HepG2 (cell line): ENCODE results near the gene TIMM9. TPM values are rescaled to one million over a fixed set of nuclear protein-coding genes. Genes with fewer than 3 reads are reported as not detected.

Experiments
- ATAC-seq: fragments of 200-7000 bp; cut with Tn5 transposase; 3 replicates; pipeline ENCODE4 v1.9.1; 2020; ENCODE audit warnings: mild to moderate bottlenecking, moderate library complexity
- BruUV-seq: library from RNA; stranded (reverse); fragments of 400-500 nt; replicated peaks from 2 replicates; lab custom pipeline; 2021; lab: Mats Ljungman, UMichigan
- CTCF ChIA-PET: fragments of 300-600 bp; formaldehyde crosslinking; extraction: SDS; loops from one replicate; lab custom pipeline; 2021; ENCODE audit warnings: low total read pairs, inconsistent platforms, low intra/inter-chr PET ratio; lab: Yijun Ruan, JAX
- POLR2A ChIA-PET: fragments of 350-600 bp; sonication (Branson Sonifier 250); formaldehyde crosslinking; loops from one replicate; lab custom pipeline; 2020; ENCODE audit warnings: antibody characterized with exemption, inconsistent platforms; lab: Yijun Ruan, JAX
- DNase-seq: peaks from one replicate; pipeline ENCODE4 v3.0.0-alpha.2; 2015; ENCODE audit warnings: low spot score
- FAIRE-seq: peaks from 3 replicates; lab custom pipeline; 2011; peaks lifted over from hg19 to GRCh38; lab: Jason Lieb, UNC
- H2AFZ ChIP-seq: one replicate; pipeline ENCODE4 v1.6.1; 2011; ENCODE audit warnings: low read length, inconsistent platforms
- H3K27ac ChIP-seq: fragments of 300-600 bp; 3 replicates; pipeline ENCODE4 v1.8.0; 2011; ENCODE audit warnings: mixed run types, mild to moderate bottlenecking, mixed read lengths, low read length, inconsistent platforms; ENCODE audit not compliant: insufficient read depth; ENCODE audit errors: extremely low read length
- H3K27me3 ChIP-seq, 2 experiments: fragments of 200-600 bp in 1 of 2; 2 replicates in 1 of 2; 3 replicates in 1 of 2; pipeline versions ENCODE4 v1.6.0 to v1.8.0; 2011; ENCODE audit warnings: low read length in 2 of 2, mild to moderate bottlenecking in 2 of 2, moderate library complexity in 2 of 2, inconsistent platforms in 1 of 2; ENCODE audit not compliant: insufficient read depth in 2 of 2, control insufficient read depth in 1 of 2
- H3K36me3 ChIP-seq, 2 experiments: fragments of 200-600 bp in 1 of 2; replicated peaks in 1 of 2; 2 replicates in 1 of 2; 3 replicates in 1 of 2; pipeline versions ENCODE4 v1.5.1 to v1.8.0; 2011; ENCODE audit warnings: low read length in 2 of 2, inconsistent platforms in 1 of 2; ENCODE audit not compliant: insufficient read depth in 2 of 2, control insufficient read depth in 1 of 2
- H3K4me1 ChIP-seq: 2 replicates; pipeline ENCODE4 v1.5.1; 2012; ENCODE audit warnings: low read length, inconsistent platforms; ENCODE audit not compliant: insufficient read depth
- H3K4me2 ChIP-seq: 2 replicates; pipeline ENCODE4 v1.6.0; 2011; ENCODE audit warnings: low read depth, low read length, inconsistent platforms
- H3K4me3 ChIP-seq, 3 experiments: fragments of 200-600 bp in 1 of 3; sonication (generic), shearing (Covaris generic) in 1 of 3; replicated peaks in 1 of 3; 2 replicates each; pipeline ENCODE4 v1.5.1; 2011 to 2016; ENCODE audit warnings: low read length in 3 of 3, inconsistent platforms in 2 of 3, low read depth in 2 of 3, mild to moderate bottlenecking in 2 of 3, control low read depth in 1 of 3, mixed read lengths in 1 of 3; ENCODE audit not compliant: insufficient read depth in 1 of 3
- H3K79me2 ChIP-seq: one replicate; pipeline ENCODE4 v1.6.1; 2011; ENCODE audit warnings: low read length, inconsistent platforms; ENCODE audit not compliant: insufficient read depth
- H3K9ac ChIP-seq: 2 replicates; pipeline ENCODE4 v1.6.0; 2011; ENCODE audit warnings: mild to moderate bottlenecking, low read depth, low read length, inconsistent platforms; ENCODE audit not compliant: insufficient read depth
- H3K9me3 ChIP-seq: 2 replicates; pipeline ENCODE4 v1.5.1; 2012; ENCODE audit warnings: mild to moderate bottlenecking, low read length
- H4K20me1 ChIP-seq: 2 replicates; pipeline ENCODE4 v1.6.0; 2011; ENCODE audit warnings: inconsistent platforms, mild to moderate bottlenecking, low read length, moderate library complexity; ENCODE audit not compliant: insufficient read depth
- JARID2 ChIP-seq: sonication (generic); formaldehyde crosslinking; IDR thresholded peaks from 2 replicates; pipeline ENCODE4 v1.8.1; 2023; ENCODE audit warnings: missing genetic modification reagents, inconsistent platforms; ENCODE audit not compliant: insufficient replicate concordance
- KLF9 ChIP-seq: IDR thresholded peaks from 2 replicates; pipeline ENCODE4 v1.6.1; 2016; ENCODE audit warnings: low read depth
- NKX3-1 ChIP-seq: sonication (generic); formaldehyde crosslinking; IDR thresholded peaks from 2 replicates; pipeline ENCODE4 v1.5.0; 2020; ENCODE audit warnings: missing genetic modification reagents
- SIN3B ChIP-seq: fragments of 150-350 bp; IDR thresholded peaks from 2 replicates; pipeline ENCODE4 v1.6.1; 2014; ENCODE audit warnings: low read length
- SMARCC2 ChIP-seq: fragments of 450-650 bp; IDR thresholded peaks from 2 replicates; pipeline ENCODE4 v1.6.1; 2017; ENCODE audit warnings: antibody characterized with exemption, mild to moderate bottlenecking
- SP140L ChIP-seq: sonication (generic); formaldehyde crosslinking; IDR thresholded peaks from 2 replicates; pipeline ENCODE4 v1.4.0; 2020; ENCODE audit warnings: missing genetic modification reagents, borderline replicate concordance
- TEAD3 ChIP-seq: optimal IDR thresholded peaks from 2 replicates; pipeline ENCODE3; 2016; ENCODE audit warnings: borderline replicate concordance
- ZBTB38 ChIP-seq: sonication (generic); formaldehyde crosslinking; IDR thresholded peaks from 2 replicates; pipeline ENCODE4 v1.5.1; 2020; ENCODE audit warnings: mild to moderate bottlenecking, missing genetic modification reagents
- ZBTB7A ChIP-seq: sonication (generic); formaldehyde crosslinking; IDR thresholded peaks from 2 replicates; pipeline ENCODE4 v1.8.0; 2022; ENCODE audit warnings: mild to moderate bottlenecking, missing genetic modification reagents
- ZEB1 ChIP-seq: IDR thresholded peaks from 2 replicates; pipeline ENCODE4 v1.6.1; 2012; ENCODE audit warnings: mild to moderate bottlenecking, low read depth, inconsistent platforms; ENCODE audit not compliant: insufficient replicate concordance
- ZFY ChIP-seq: sonication (generic); formaldehyde crosslinking; IDR thresholded peaks from 2 replicates; pipeline ENCODE4 v1.4.0; 2020; ENCODE audit warnings: missing genetic modification reagents
- ZNF143 ChIP-seq: sonication (generic); formaldehyde crosslinking; IDR thresholded peaks from 2 replicates; pipeline ENCODE4 v1.4.0; 2020; ENCODE audit warnings: missing genetic modification reagents
- ZNF256 ChIP-seq: sonication (generic); formaldehyde crosslinking; conservative IDR thresholded peaks from 2 replicates; pipeline ENCODE4 v1.4.0; 2020; ENCODE audit warnings: missing genetic modification reagents
- ZNF44 ChIP-seq: sonication (generic); formaldehyde crosslinking; IDR thresholded peaks from 2 replicates; pipeline ENCODE4 v1.5.1; 2020; ENCODE audit warnings: mild to moderate bottlenecking, missing genetic modification reagents
- ZNF446 ChIP-seq: sonication (generic); formaldehyde crosslinking; IDR thresholded peaks from 2 replicates; pipeline ENCODE4 v1.5.0; 2020; ENCODE audit warnings: mild to moderate bottlenecking, missing genetic modification reagents
- ZNF563 ChIP-seq: sonication (generic); formaldehyde crosslinking; IDR thresholded peaks from 2 replicates; pipeline ENCODE4 v1.8.0; 2022; ENCODE audit warnings: mild to moderate bottlenecking, moderate library complexity, missing genetic modification reagents
- ZNF672 ChIP-seq: sonication (generic); formaldehyde crosslinking; IDR thresholded peaks from 2 replicates; pipeline ENCODE4 v1.8.1; 2022; ENCODE audit warnings: missing genetic modification reagents
- ZNF737 ChIP-seq: sonication (generic); formaldehyde crosslinking; IDR thresholded peaks from 2 replicates; pipeline ENCODE4 v1.5.0; 2020; ENCODE audit warnings: missing genetic modification reagents, mild to moderate bottlenecking, borderline replicate concordance
- ZNF792 ChIP-seq: IDR thresholded peaks from 2 replicates; pipeline ENCODE4 v1.6.1; 2016
- ZNF850 ChIP-seq: sonication (generic); formaldehyde crosslinking; conservative IDR thresholded peaks from 2 replicates; pipeline ENCODE4 v1.9.0; 2021; ENCODE audit warnings: mild to moderate bottlenecking, missing genetic modification reagents
- WGBS: methylation state at CpG from one replicate; pipeline ENCODE4 v1.1.6; 2017; ENCODE audit warnings: low lambda C conversion rate; 5-methylcytosine and 5-hydroxymethylcytosine counted together
- in situ Hi-C: cut with HindIII; loops from 2 replicates; pipeline ENCODE4 v1.10.0; 2017; ENCODE audit warnings: low pct_unique_long_range_greater_than_20kb; ENCODE audit not compliant: extremely low pct_ligation_motif_present
- intact Hi-C: fragments of 100-400 bp; cut with micrococcal nuclease; formaldehyde crosslinking; loops from one replicate; pipeline ENCODE4 v1.10.0; 2022; ENCODE audit not compliant: unreplicated experiment
- polyA plus RNA-seq, 8 experiments: library from polyadenylated mRNA; depleted of rRNA in 3 of 8; stranded (reverse) in 7 of 8; unstranded in 1 of 8; fragments of >200 nt; fragmentation: Illumina TruSeq in 4 of 8; extraction: Trizol in 4 of 8; gene quantifications; 2 replicates each; pipeline versions ENCODE4 v1.2.1 to v1.2.3, GENCODE V29; 2011 to 2016; ENCODE audit warnings: low read depth in 4 of 8, missing spikeins in 1 of 8, mixed read lengths in 1 of 8; ENCODE audit not compliant: insufficient read depth in 1 of 8
- total RNA-seq, 5 experiments: library from RNA; depleted of rRNA; stranded (reverse); fragments of >200 nt; fragmentation: Illumina TruSeq; extraction: Trizol; gene quantifications; 2 replicates each; pipeline ENCODE4 v1.2.3, GENCODE V29; 2016; ENCODE audit warnings: low read depth in 1 of 5
- TF ChIP-seq, protein P1 (sequence below), 2 experiments: fragments of 450-650 bp in 1 of 2; sonication (generic) in 1 of 2; formaldehyde crosslinking; IDR thresholded peaks; 2 replicates each; pipeline versions ENCODE4 v1.5.0 to v1.8.0; 2020 to 2022; ENCODE audit warnings: mild to moderate bottlenecking in 1 of 2, missing genetic modification reagents in 1 of 2
- TF ChIP-seq, protein P2 (sequence below): sonication (generic); formaldehyde crosslinking; IDR thresholded peaks from 2 replicates; pipeline ENCODE4 v1.4.0; 2020; ENCODE audit warnings: missing genetic modification reagents
- TF ChIP-seq, protein P3 (sequence below): sonication (generic); formaldehyde crosslinking; IDR thresholded peaks from 2 replicates; pipeline ENCODE4 v1.8.0; 2022; ENCODE audit warnings: missing genetic modification reagents, mild to moderate bottlenecking, inconsistent platforms, borderline replicate concordance
- TF ChIP-seq, protein P4 (sequence below): sonication (generic); formaldehyde crosslinking; IDR thresholded peaks from 2 replicates; pipeline ENCODE4 v1.4.0; 2020; ENCODE audit warnings: missing genetic modification reagents

The TIMM9 gene
- total and polyA plus RNA-seq, 2 of the 13 experiments (the other 11 are each of a cell fraction or from before 2014, with no cell fraction given): 30.5 to 42.5 TPM

DNA sequence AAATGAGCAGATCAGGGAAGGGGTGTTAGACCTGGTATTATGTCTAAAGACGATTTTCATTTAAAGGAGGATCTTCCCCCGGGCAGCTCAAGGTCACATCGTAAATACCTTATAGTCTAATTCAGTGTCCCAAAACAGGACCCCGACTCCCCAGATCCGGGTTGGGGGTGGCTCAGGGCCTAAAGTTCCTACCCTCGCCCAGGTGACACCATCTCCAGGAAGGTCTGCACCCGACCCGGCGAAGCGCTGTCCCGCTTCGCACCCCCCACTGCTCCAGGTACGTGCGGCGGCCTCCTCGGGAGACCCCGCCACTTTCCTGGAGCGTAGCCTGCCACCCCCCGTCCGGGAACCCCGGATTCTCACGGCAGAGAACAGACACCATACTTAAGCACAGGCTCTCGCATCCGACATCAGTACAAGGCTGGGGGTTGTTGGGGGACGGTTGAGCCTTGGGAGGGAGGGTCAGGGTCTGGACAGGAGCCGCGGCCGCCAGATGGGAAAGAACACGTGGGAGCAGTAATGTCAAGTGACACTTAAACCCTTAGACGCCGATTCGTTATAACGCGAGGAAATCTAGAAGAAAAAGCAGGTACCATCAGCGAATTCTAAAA lies 556 bp downstream of the TIMM9 start:
- in situ Hi-C loops (no loop called here), intact Hi-C loops (loop anchor here (2.0 kb wide), 1 partner anchor 32 kb away; the partner anchor contains the start of gene TOMM20L)
- H3K4me2 ChIP-seq: peak overlapping the region; percentile 80
- peak overlapping the region; percentile 70 to 84 (median 83) for H3K4me3 ChIP-seq
- peaks cover 44% of the 10 kb centered on the region for H3K79me2 ChIP-seq
- H3K4me1 ChIP-seq: peaks cover 45% of the 10 kb centered on the region
- TSS peak; percentile 84 for BruUV-seq
- CTCF ChIA-PET: no interaction called here
- no peaks in the 10 kb centered on the region for H4K20me1 ChIP-seq
- POLR2A ChIA-PET: interaction anchor here (0.8 to 2.6 kb wide), 6 partner anchors 10 to 1157 kb away, joined by 3 to 19 read pairs (median 4); partner anchors contain the start of genes ARID4A, JKAMP, L3HYPDH and TOMM20L
- WGBS: 1% methylated on average over 25 of the region's 35 CpGs
- peak overlapping the region; percentile 88 for H3K9ac ChIP-seq
- H3K36me3 ChIP-seq: peaks cover 4 to 18% of the 10 kb centered on the region in 2 experiments; a peak in 2 of 5 replicates
- FAIRE-seq (no peak), DNase-seq (peak; percentile 56), ATAC-seq (peak; percentile 86)
- peak overlapping the region; percentile 96 for H3K27ac ChIP-seq
- H2AFZ ChIP-seq: peak overlapping the region; percentile 100
- H3K9me3 ChIP-seq: no peaks in the 10 kb centered on the region
- H3K27me3 ChIP-seq: no peaks in the 10 kb centered on the region; a peak in 1 of 5 replicates
- TF ChIP-seq ZNF563: peak; percentile 70; the same call in 1 of the 2 replicates
- no peak for TF ChIP-seq ZNF44 (CRISPR knock-in tag)
- no peak for TF ChIP-seq ZNF850 (CRISPR knock-in tag)
- no peak for TF ChIP-seq SMARCC2
- TF ChIP-seq ZNF256 (CRISPR knock-in tag): no peak
- no peak for TF ChIP-seq KLF9 (CRISPR knock-in tag)
- TF ChIP-seq ZBTB38 (CRISPR knock-in tag): no peak
- TF ChIP-seq, protein P1, sequence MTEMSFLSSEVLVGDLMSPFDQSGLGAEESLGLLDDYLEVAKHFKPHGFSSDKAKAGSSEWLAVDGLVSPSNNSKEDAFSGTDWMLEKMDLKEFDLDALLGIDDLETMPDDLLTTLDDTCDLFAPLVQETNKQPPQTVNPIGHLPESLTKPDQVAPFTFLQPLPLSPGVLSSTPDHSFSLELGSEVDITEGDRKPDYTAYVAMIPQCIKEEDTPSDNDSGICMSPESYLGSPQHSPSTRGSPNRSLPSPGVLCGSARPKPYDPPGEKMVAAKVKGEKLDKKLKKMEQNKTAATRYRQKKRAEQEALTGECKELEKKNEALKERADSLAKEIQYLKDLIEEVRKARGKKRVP (CRISPR knock-in tag; IDR thresholded peaks at IDR 0.05): no peak
- TF ChIP-seq JARID2 (CRISPR knock-in tag): no peak
- TF ChIP-seq ZNF446: peak; percentile 83; the same call in 1 of the 2 replicates
- TF ChIP-seq, protein P2, sequence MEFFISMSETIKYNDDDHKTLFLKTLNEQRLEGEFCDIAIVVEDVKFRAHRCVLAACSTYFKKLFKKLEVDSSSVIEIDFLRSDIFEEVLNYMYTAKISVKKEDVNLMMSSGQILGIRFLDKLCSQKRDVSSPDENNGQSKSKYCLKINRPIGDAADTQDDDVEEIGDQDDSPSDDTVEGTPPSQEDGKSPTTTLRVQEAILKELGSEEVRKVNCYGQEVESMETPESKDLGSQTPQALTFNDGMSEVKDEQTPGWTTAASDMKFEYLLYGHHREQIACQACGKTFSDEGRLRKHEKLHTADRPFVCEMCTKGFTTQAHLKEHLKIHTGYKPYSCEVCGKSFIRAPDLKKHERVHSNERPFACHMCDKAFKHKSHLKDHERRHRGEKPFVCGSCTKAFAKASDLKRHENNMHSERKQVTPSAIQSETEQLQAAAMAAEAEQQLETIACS: no peak; the same call in 1 of the 2 replicates
- TF ChIP-seq, protein P3, sequence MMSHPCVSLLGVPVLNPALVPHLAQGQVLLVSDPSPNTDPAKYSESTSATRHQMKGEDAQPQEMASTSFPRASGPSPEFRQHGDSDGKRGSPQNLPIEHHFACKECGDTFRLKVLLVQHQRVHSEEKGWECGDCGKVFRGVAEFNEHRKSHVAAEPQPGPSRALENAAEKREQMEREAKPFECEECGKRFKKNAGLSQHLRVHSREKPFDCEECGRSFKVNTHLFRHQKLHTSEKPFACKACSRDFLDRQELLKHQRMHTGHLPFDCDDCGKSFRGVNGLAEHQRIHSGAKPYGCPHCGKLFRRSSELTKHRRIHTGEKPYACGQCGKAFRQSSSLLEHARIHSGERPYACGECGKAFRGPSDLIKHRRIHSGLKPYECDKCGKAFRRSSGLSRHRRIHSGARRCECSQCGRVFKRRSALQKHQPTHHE (CRISPR knock-in tag): no peak
- TF ChIP-seq ZFY (CRISPR knock-in tag): peak; percentile 82
- TF ChIP-seq NKX3-1 (CRISPR knock-in tag): no peak
- TF ChIP-seq ZEB1: no peak
- no peak for TF ChIP-seq SIN3B
- TF ChIP-seq ZNF143 (CRISPR knock-in tag): 0 out of 2 replicates have a peak, but pooled peaks have one; percentile 28
- TF ChIP-seq, protein P4, sequence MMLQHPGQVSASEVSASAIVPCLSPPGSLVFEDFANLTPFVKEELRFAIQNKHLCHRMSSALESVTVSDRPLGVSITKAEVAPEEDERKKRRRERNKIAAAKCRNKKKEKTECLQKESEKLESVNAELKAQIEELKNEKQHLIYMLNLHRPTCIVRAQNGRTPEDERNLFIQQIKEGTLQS (CRISPR knock-in tag): no peak
- no peak for TF ChIP-seq TEAD3 (CRISPR knock-in tag)
- no peak for TF ChIP-seq ZNF792 (CRISPR knock-in tag)
- TF ChIP-seq ZNF672 (CRISPR knock-in tag): no peak
- TF ChIP-seq SP140L (CRISPR knock-in tag): no peak
- no peak for TF ChIP-seq ZBTB7A (CRISPR knock-in tag)
- TF ChIP-seq ZNF737 (CRISPR knock-in tag): no peak; the same call in 1 of the 2 replicates
